ENCODE data around the gene ALOX5AP. TPM values are rescaled to one million over a fixed set of nuclear protein-coding genes. Genes with fewer than 3 reads are reported as not detected.
A peak's percentile ranks its signal among the peaks of the same experiment; 100 is the strongest.
"Not testable (repeated sequence)": the region's sequence is repeated elsewhere in the genome, so short reads cannot be mapped to it uniquely, and the experiment has no call there.

The ALOX5AP gene
- total RNA-seq, 1 donor from 2014 or later: not detected

- Histone ChIP-seq H3K27me3 (ENCODE audit: control insufficient read depth, insufficient read depth, low read length) (no peaks in the 10 kb centered on the region), H3K36me3 (ENCODE audit: control insufficient read depth, insufficient read depth, low read length) (no peaks in the 10 kb centered on the region), H3K4me3 (ENCODE audit: low read depth, low read length) (no peak overlapping the region)
- no peak for FAIRE-seq
- DNase-seq (ENCODE audit: low read depth): no peak
- TF ChIP-seq CTCF (IDR thresholded peaks at IDR 0.05; ENCODE audit: insufficient read depth, low read length, severe bottlenecking): no peak
Observed at GRCh38 chr13:30746791-30747190, 11.4 kb downstream of the ALOX5AP start.

GRCh38 chr13:30747845-30748244, 12.5 kb downstream of the ALOX5AP start:
- not testable (repeated sequence) for FAIRE-seq; H3K4me3 ChIP-seq (ENCODE audit: low read depth, low read length); DNase-seq (ENCODE audit: low read depth); H3K27me3 ChIP-seq (ENCODE audit: control insufficient read depth, insufficient read depth, low read length); H3K36me3 ChIP-seq (ENCODE audit: control insufficient read depth, insufficient read depth, low read length)

GRCh38 chr13:30748717-30749116, 13.4 kb downstream of the ALOX5AP start:
- Histone ChIP-seq H3K27me3 (ENCODE audit: control insufficient read depth, insufficient read depth, low read length) (no peaks in the 10 kb centered on the region), H3K4me3 (ENCODE audit: low read depth, low read length) (no peak overlapping the region), H3K36me3 (ENCODE audit: control insufficient read depth, insufficient read depth, low read length) (no peaks in the 10 kb centered on the region)
- DNase-seq (ENCODE audit: low read depth) (no peak), FAIRE-seq (no peak)
- no peak for TF ChIP-seq CTCF (IDR thresholded peaks at IDR 0.05; ENCODE audit: insufficient read depth, low read length, severe bottlenecking)

GRCh38 chr13:30750036-30750435, 14.7 kb downstream of the ALOX5AP start:
- H3K27me3 ChIP-seq (ENCODE audit: control insufficient read depth, insufficient read depth, low read length): no peaks in the 10 kb centered on the region
- FAIRE-seq (no peak), DNase-seq (ENCODE audit: low read depth) (no peak)
- H3K4me3 ChIP-seq (ENCODE audit: low read depth, low read length): no peak overlapping the region
- no peaks in the 10 kb centered on the region for H3K36me3 ChIP-seq (ENCODE audit: control insufficient read depth, insufficient read depth, low read length)
- no peak for TF ChIP-seq CTCF (IDR thresholded peaks at IDR 0.05; ENCODE audit: insufficient read depth, low read length, severe bottlenecking)

GRCh38 chr13:30751183-30751933, 16.0 kb downstream of the ALOX5AP start:
- no peak overlapping the region for H3K4me3 ChIP-seq (ENCODE audit: low read depth, low read length)
- DNase-seq (ENCODE audit: low read depth) (no peak), FAIRE-seq (no peak)
- no peak for TF ChIP-seq CTCF (IDR thresholded peaks at IDR 0.05; ENCODE audit: insufficient read depth, low read length, severe bottlenecking)
- no peaks in the 10 kb centered on the region for H3K36me3 ChIP-seq (ENCODE audit: control insufficient read depth, insufficient read depth, low read length)
- H3K27me3 ChIP-seq (ENCODE audit: control insufficient read depth, insufficient read depth, low read length): no peaks in the 10 kb centered on the region

GRCh38 chr13:30752201-30752797, 17.0 kb downstream of the ALOX5AP start:
- Histone ChIP-seq H3K27me3 (ENCODE audit: control insufficient read depth, insufficient read depth, low read length) (no peaks in the 10 kb centered on the region), H3K4me3 (ENCODE audit: low read depth, low read length) (no peak overlapping the region), H3K36me3 (ENCODE audit: control insufficient read depth, insufficient read depth, low read length) (no peaks in the 10 kb centered on the region)
- peak; percentile 27 for DNase-seq (ENCODE audit: low read depth)
- FAIRE-seq: no peak
- no peak for TF ChIP-seq CTCF (IDR thresholded peaks at IDR 0.05; ENCODE audit: insufficient read depth, low read length, severe bottlenecking)

All from bronchial epithelial cell (primary cell).